GM21786 (cell line): ENCODE results near the gene GABRB3.

Source experiments
- ATAC-seq: cut with Tn5 transposase; IDR thresholded peaks from one replicate; pipeline ENCODE4 v1.9.1; 2021; ENCODE audit not compliant: unreplicated experiment

GABRB3 gene

DNA sequence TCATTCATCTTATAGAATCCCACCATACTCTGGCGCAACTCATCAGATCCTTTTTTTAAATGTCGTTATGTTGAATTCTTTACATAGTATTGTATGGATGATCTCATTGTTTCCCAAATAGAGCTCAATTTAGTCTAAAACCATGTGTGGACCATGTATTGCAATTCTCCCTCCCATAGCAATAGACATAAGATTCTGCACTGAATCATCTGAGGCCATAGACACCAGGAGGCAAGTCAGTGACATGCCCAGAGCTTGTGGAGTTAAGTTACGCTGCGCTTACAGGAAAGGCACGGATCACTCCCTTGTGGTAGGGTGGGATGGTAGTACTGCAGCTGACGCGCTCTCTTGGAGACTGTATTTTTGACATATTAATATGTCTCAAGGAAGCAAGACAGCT lies 211.0 kb downstream of the GABRB3 start:
- ATAC-seq, result no peak

DNA sequence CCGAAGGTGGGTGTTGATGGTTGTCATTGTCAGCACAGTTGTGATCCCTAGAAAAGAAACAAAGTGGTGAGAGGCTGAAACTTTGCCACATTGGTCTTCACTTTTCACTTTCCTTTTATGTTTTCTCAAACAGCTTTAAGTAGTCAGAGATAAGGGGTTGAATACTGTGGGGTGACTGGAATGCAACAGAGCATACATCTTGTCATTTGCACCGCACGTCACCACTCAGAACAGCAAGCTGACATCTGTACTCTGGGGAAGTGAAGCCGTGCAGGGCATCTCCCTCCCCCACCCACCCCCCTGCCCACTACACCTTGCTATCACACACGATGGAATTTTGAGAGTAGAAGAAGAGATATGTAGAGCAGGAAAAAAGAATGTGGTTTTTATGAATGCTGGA lies 211.7 kb downstream of the GABRB3 start:
- no peak for ATAC-seq

DNA sequence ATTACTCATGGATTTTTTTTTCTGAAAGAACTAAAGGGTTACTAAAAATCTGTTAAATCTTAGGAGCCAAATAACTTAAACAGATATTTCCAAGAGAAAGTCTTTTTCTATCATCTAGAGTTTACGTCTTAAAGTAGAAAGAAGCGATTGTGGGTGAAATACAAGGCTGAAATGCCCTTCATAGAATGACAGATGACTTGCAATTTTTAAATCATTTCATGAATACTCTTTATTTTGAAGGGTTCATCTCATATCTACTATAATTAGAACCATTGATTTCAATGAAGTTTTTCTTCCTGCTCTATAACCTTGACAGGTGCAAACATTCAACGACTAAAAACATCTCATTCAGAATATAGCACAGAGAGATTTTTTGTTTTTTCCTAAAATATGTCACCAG lies 217.0 kb downstream of the GABRB3 start:
- ATAC-seq, result no peak

DNA sequence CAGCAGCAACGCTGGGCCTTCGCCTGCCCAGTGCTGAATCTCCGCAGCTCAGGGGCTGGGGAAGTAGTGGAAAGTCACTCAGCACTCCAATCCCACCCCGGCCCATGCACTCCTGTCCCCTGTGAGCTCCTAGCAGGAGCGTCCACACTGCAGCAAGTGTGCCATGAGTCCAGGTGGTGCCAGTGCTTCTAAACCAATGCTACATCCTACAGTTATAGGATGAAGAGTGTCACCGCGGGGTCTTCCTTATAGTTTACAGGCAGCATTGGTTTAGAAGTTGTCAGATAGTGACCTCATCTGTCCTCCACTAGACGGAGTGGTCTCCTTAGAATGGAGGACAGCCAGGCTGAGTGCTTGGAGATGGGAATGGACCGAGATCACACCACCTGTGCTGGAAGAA lies 221.4 kb downstream of the GABRB3 start:
- ATAC-seq, result no peak

DNA sequence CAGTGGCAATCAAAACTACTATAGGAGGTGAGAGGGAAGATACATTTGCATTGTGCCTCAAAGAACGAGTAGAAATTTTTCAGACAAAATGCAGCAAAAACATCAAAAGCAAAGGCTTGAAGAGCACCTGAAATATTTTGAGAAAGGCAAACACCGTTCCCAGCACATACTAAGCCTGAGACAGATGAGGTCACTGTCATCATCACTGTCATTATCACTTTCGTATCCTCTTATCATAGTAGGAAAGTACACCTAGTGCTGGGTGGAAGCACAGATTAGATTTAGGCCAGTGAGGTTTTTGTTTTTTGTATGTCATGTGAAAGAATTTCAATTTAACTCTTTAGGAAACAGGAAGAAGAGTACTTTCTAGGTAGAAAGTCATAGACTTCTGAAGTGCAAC lies 222.0 kb downstream of the GABRB3 start:
- ATAC-seq, result no peak

DNA sequence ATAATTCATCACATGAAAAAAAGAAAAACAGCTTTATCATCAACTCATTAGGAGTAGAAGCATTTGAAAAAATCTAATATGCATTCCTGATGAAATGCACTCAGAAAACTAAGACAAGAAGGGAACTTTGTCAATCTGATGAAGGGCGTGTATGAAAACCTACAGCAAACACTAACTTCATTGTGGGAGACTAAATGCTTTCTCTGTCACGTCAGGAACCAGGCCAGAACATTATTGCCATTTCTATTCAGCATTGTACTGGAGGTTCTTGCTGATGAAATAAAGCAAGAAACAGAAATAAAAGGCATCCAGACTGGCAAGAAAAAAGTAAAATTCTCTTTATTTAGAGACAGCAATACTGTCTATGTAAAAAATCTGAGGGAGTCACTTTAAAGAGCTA lies 235.2 kb downstream of the GABRB3 start:
- no peak for ATAC-seq

DNA sequence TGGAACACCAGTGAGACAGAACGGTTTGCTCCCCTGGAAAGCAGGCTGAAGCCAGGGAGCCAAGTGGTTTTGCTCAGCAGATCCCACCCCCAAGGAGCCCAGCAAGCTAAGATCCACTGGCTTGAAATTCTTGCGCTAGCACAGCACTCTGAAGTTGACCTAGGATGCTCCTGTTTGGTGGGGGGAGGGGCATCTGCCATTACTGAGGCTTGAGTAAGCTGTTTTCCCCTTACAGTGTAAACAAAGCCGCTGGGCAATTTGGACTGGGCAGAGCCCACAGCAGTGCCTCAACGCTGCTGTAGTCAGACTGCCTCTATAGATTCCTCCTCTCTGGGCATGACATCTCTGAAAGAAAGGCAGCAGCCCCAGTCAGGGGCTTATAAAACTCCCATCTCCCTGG lies 241.4 kb downstream of the GABRB3 start:
- no peak for ATAC-seq

DNA sequence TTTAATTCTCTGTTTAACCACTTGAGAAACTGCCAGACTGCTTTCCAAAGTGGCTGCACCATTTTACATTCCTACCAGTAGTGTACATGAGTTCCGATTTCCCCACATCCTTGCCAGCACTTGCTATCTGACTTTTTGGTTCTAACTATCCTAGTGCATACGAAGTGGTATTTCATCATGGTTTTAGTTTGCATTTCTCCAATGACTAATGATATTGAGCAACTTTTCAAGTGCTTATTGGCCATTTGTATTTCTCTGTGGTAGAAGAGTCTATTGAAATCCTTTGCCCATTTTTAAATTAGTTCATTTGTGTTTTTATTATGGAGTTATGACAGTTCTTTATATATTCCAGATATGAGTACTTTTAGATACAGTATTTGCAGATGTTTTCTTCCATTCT lies 247.8 kb downstream of the GABRB3 start:
- ATAC-seq, result no peak

DNA sequence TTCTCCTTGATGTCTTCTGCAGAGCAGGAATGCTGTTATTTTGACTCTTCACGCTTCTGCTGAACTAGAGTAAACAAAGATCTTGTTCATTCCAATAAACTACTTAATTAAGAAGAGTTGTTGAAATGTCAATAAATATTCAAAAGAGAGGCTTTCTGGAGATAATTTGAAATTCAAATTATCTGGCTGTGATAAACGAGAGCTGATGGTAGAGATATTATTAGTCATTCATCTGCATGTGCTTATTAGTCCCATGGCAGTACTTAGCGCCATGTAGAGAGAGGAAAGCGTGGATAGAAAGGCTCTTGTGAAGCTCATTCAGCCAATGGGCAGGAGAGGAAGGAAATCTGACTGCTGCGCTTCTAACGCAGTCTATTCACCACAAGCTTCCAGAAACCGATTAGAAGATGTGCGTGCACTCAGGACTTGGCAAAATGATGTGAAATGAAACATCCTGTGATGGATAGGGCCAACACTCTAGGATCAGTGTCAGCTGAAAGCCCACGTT lies 251.1 kb downstream of the GABRB3 start:
- ATAC-seq, result no peak

DNA sequence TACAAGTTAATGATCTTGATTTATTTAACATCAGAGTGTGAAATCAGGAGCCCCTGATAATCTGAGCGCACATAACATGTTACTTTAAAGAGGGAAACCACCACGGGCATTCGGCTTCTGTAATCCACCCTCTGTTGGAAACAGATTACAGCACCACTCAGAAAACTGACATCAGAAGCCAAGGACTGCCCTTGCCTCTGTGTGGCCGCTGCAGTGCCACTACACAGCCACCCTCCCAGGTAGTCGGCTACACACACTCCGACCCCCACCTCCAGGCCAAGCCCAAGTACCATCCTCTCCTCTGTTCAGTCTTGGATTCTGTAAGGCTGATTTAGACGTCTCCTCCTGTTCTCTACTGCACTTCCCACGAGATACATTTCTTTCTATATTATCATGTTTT lies 251.7 kb downstream of the GABRB3 start:
- no peak for ATAC-seq

DNA sequence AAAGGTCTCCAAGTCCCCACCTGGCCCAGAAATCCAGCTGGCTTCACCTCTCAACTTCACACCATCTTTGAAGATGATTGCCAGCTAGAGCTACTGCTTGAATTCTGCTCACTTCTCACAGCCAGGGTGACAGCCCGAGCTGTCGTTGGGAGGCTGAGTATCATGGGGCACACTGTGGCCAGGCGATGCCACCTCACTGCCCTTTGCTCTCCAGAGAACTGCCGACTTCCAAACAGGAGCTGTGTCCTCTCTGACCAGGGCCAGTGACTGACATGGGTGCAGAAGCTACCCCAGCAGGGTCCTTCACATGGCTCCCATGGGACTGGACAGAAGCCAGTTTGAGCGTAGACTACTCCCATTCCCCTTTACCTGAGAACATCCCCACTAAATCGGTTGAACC lies 254.0 kb downstream of the GABRB3 start:
- no peak for ATAC-seq

DNA sequence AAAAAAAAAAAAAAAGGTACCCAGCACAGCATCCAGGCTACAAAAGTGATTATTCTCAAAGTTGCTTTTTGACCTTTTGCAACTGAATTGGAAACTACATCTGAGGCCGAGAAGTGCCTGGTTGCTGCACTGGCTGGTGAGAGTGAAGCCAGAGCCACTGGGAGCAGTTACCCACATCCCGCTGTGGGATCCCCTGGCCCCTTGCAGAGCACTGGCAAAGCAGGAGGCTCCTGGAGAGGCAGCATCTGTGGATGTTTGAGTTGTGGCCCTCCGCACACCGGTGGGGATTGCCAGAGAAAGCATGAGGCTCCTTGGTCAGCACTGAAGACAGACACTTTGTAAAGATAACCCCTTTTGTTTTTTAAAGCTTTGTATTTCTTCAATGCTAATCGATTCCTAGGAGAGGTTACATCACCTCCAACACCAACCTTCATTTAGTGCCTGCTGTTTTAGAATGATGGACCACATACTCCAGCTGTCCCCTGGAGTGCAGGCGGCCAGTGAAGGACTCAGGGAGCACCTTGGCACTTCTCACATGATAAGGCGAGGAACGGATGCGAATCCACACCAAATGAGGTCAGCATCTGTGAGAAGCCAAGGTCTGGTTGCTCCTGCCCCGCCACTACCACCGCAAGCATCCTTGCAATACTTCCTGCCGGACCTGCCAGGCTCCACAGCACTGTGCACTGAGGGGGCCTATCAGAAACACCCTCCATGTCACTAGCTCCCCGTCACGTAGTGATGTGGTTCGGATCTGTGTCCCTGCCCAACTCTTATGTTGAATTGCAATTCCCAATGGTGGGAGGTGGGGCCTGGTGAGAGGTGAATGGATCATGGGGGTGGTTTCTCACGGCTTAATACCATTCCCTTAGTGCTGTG lies 256.5 kb downstream of the GABRB3 start:
- no peak for ATAC-seq

DNA sequence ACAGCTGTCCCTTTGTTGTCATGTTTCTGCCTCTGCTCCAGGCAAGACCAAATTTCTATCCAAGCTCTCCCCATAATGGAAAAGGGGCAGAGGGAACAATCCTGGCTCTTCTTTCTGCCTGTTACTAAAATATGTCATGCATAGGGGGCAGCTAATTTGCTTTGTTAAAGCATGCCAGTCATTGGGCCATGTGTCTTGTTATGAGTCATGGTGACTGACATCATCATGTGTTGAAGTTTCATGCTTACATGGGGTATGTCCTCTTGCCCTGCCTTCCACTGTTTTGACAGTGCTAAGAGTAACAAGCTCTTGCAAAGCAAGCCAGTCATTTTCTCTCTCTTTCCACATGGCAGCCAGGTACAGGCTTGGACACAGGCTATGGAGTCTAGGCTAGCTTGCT lies 268.9 kb downstream of the GABRB3 start:
- no peak for ATAC-seq
